Smooth muscle cell (in vitro differentiated cells): ENCODE results near the gene MEMO1. TPM values are rescaled to one million over a fixed set of nuclear protein-coding genes. Genes with fewer than 3 reads are reported as not detected.

Experiments
- DNase-seq: peaks from one replicate; lab custom pipeline; 2025; ENCODE audit not compliant: unreplicated experiment; lab: John Stamatoyannopoulos, UW
- H2AFZ ChIP-seq: fragments of 200-600 bp; sonication (generic); 2 replicates; pipeline ENCODE4 v1.6.0; 2016; ENCODE audit warnings: antibody characterized with exemption, low read depth, mild to moderate bottlenecking
- H3F3A ChIP-seq: fragments of 200-600 bp; sonication (generic); 2 replicates; pipeline ENCODE4 v1.6.0; 2017; ENCODE audit warnings: antibody characterized with exemption, low read depth
- H3K27ac ChIP-seq: fragments of 200-600 bp; sonication (generic); 2 replicates; pipeline ENCODE4 v1.5.1; 2016; ENCODE audit warnings: low read depth, mild to moderate bottlenecking
- H3K27me3 ChIP-seq: fragments of 200-600 bp; sonication (generic); 2 replicates; pipeline ENCODE4 v1.6.1; 2016; ENCODE audit warnings: low read depth, mild to moderate bottlenecking
- H3K36me3 ChIP-seq: fragments of 200-600 bp; sonication (generic); 2 replicates; pipeline ENCODE4 v1.5.1; 2016; ENCODE audit warnings: low read depth
- H3K4me1 ChIP-seq: fragments of 200-600 bp; sonication (generic); 2 replicates; pipeline ENCODE4 v1.5.1; 2016; ENCODE audit warnings: low read depth
- H3K4me2 ChIP-seq: fragments of 200-600 bp; sonication (generic); 2 replicates; pipeline ENCODE4 v1.6.0; 2016; ENCODE audit warnings: mild to moderate bottlenecking
- H3K4me3 ChIP-seq: fragments of 200-600 bp; sonication (generic); 2 replicates; pipeline ENCODE4 v1.5.1; 2016; ENCODE audit warnings: mild to moderate bottlenecking
- H3K79me2 ChIP-seq: fragments of 200-600 bp; sonication (generic); 2 replicates; pipeline ENCODE4 v1.6.0; 2016; ENCODE audit warnings: low read depth, mild to moderate bottlenecking
- H3K9ac ChIP-seq: fragments of 200-600 bp; sonication (generic); 2 replicates; pipeline ENCODE4 v1.6.0; 2016; ENCODE audit warnings: low read depth
- H3K9me3 ChIP-seq: fragments of 200-600 bp; sonication (generic); replicated peaks from 2 replicates; pipeline ENCODE4 v1.5.1; 2016; ENCODE audit warnings: low read depth
- H4K20me1 ChIP-seq: fragments of 200-600 bp; sonication (generic); 2 replicates; pipeline ENCODE4 v1.6.0; 2016; ENCODE audit warnings: low read depth
- CTCF ChIP-seq: fragments of 200-600 bp; sonication (generic); IDR thresholded peaks from 2 replicates; pipeline ENCODE4 v1.5.1; 2017; ENCODE audit warnings: borderline replicate concordance, mild to moderate bottlenecking, antibody characterized with exemption; ENCODE audit not compliant: insufficient read depth, poor library complexity, severe bottlenecking
- WGBS: methylation state at CpG from one replicate; pipeline ENCODE4 v1.1.7; 2016; ENCODE audit warnings: low lambda C conversion rate; 5-methylcytosine and 5-hydroxymethylcytosine counted together
- polyA plus RNA-seq: library from polyadenylated mRNA; unstranded; fragments of >200 nt; fragmentation: Nextera tagmentation; extraction: Ambion mirVana; gene quantifications from 2 replicates; pipeline ENCODE4 v1.2.1, GENCODE V29; 2016
- total RNA-seq: library from RNA; depleted of rRNA; stranded (reverse); fragments of >200 nt; gene quantifications from 2 replicates; pipeline ENCODE4 v1.2.3, GENCODE V29; 2014

MEMO1 gene
- total and polyA plus RNA-seq, 2 experiments from 2014 or later, result 32.2 to 33.4 TPM

DNA sequence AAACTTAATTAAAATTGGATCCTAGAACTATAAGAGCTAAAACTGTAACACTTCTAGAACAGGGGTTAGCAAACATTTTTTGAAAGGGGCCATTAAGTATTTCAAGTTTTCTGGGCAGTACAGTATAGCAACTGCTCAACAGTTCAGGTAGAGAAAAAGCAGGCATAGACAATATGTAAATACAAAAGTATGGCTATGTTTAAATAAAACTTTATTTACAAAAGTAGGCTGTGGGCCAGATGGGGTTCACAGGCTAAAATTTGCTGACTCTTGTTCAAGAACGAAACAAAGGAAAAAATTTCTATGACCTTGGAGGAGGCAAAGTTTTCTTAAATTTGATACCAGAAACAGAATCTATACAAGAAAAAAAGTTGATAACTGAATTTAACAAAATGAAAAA is 114.5 kb downstream of the MEMO1 start:
- no peaks in the 10 kb centered on the region for H3K9me3 ChIP-seq
- H3F3A ChIP-seq, result no peaks in the 10 kb centered on the region
- H3K4me1 ChIP-seq, result peaks cover 18% of the 10 kb centered on the region
- no peak overlapping the region for H2AFZ ChIP-seq
- no peak overlapping the region for H3K27ac ChIP-seq
- TF ChIP-seq CTCF, result no peak
- peaks cover 10% of the 10 kb centered on the region for H3K79me2 ChIP-seq
- no peak for DNase-seq
- H3K27me3 ChIP-seq, result no peaks in the 10 kb centered on the region
- WGBS, result 91% methylated on average over 1 of the region's 1 CpG
- peaks cover 36% of the 10 kb centered on the region for H4K20me1 ChIP-seq
- H3K4me2 ChIP-seq, result no peak overlapping the region
- H3K4me3 ChIP-seq, result no peak overlapping the region
- H3K9ac ChIP-seq, result no peak overlapping the region
- H3K36me3 ChIP-seq, result peaks cover 25% of the 10 kb centered on the region

- DNase-seq, result no peak
- Histone ChIP-seq H3K4me2 (no peak overlapping the region), H2AFZ (no peak overlapping the region), H3K4me3 (no peak overlapping the region), H3K9ac (no peak overlapping the region), H3K36me3 (peaks cover 16% of the 10 kb centered on the region), H3K4me1 (peaks cover 24% of the 10 kb centered on the region), H4K20me1 (peaks cover 52% of the 10 kb centered on the region), H3K9me3 (no peaks in the 10 kb centered on the region), H3K27me3 (no peaks in the 10 kb centered on the region), H3K79me2 (peaks cover 5% of the 10 kb centered on the region), H3K27ac (no peak overlapping the region), H3F3A (no peaks in the 10 kb centered on the region)
- WGBS, result 100% methylated on average over 2 of the region's 2 CpGs
- TF ChIP-seq CTCF, result no peak
Observed at GRCh38 chr2:31894656-31895055, 116.2 kb downstream of the MEMO1 start.

- DNase-seq, result no peak
- Histone ChIP-seq H3K27me3 (no peaks in the 10 kb centered on the region), H3K4me2 (no peak overlapping the region), H3K9ac (no peak overlapping the region), H3K9me3 (no peaks in the 10 kb centered on the region), H3K27ac (no peak overlapping the region), H3F3A (no peaks in the 10 kb centered on the region), H3K4me1 (peaks cover 24% of the 10 kb centered on the region), H3K36me3 (peaks cover 9% of the 10 kb centered on the region), H3K4me3 (no peak overlapping the region), H2AFZ (no peak overlapping the region), H3K79me2 (peaks cover 11% of the 10 kb centered on the region), H4K20me1 (peaks cover 64% of the 10 kb centered on the region)
- 83% methylated on average over 1 of the region's 1 CpG for WGBS
- TF ChIP-seq CTCF, result no peak
Observed at GRCh38 chr2:31893094-31893493, 117.7 kb downstream of the MEMO1 start.

- H3K27ac ChIP-seq, result no peak overlapping the region
- H3K9ac ChIP-seq, result no peak overlapping the region
- peaks cover 66% of the 10 kb centered on the region for H4K20me1 ChIP-seq
- H2AFZ ChIP-seq, result no peak overlapping the region
- H3K4me2 ChIP-seq, result no peak overlapping the region
- TF ChIP-seq CTCF, result no peak
- H3K4me1 ChIP-seq, result peaks cover 24% of the 10 kb centered on the region
- peaks cover 12% of the 10 kb centered on the region for H3K79me2 ChIP-seq
- no peak for DNase-seq
- no peaks in the 10 kb centered on the region for H3K27me3 ChIP-seq
- no peak overlapping the region for H3K4me3 ChIP-seq
- no peaks in the 10 kb centered on the region for H3K36me3 ChIP-seq
- H3F3A ChIP-seq, result no peaks in the 10 kb centered on the region
- no peaks in the 10 kb centered on the region for H3K9me3 ChIP-seq
Observed at GRCh38 chr2:31889044-31889443, 121.8 kb downstream of the MEMO1 start.
